GM18505 (cell line): ENCODE data around the gene LRCOL1.

Source experiments
- ATAC-seq: cut with Tn5 transposase; IDR thresholded peaks from one replicate; pipeline ENCODE4 v1.9.1; 2021; ENCODE audit not compliant: unreplicated experiment
- POLR2A ChIP-seq: IDR thresholded peaks from 4 replicates; pipeline ENCODE4 v1.6.1; 2011; ENCODE audit warnings: borderline replicate concordance; ENCODE audit not compliant: insufficient read depth, insufficient read length; ENCODE audit errors: extremely low read depth

LRCOL1 gene

DNA sequence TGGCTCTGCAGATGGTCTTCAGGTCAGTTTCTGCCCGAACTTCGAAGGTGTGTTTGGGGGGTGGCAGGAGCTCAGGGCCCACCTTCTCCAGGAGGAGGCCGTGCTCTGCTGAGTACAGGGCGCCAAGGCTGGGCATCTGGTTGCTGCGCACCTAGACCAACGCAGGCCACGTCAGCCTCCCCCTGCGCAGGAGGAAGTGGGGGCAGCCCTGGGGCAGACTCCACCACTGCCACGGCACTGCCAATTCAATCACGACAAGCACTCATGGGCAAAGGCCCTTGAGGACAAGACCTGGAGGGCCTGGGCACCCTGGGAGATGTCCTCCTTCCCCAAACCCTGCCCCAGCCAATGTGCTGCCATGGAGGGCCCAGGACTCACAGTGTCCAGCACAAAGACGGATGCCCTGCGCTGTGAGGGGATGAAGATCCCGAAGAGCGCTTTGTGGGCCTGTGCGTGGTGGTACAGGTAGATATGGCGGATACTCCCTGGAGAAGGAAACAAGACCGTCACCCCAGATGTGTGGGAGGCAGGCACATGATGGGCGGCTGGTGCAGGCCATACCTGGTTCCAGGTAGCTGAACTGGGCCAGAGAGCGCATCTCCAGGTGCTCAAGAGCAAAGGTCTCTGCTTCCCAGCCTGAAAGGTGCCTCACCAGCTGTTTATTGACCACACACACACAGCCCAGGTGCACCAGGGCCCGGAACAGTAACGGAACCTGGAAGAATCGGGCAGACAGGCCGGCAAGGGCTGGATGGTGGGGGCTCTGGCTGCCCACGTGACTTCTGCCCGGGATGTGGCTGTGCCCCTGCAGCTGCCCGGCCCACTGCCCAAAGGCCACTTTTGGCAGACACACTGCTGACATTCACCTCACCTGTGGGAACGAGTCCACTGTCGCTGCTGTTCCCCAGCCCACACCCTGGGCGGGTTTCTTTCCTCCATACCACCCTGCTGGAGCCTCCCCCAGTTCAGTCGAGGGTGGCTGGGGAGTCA lies 32.8 kb upstream of the LRCOL1 start:
- TF ChIP-seq POLR2A, result no peak
- ATAC-seq, result no peak

DNA sequence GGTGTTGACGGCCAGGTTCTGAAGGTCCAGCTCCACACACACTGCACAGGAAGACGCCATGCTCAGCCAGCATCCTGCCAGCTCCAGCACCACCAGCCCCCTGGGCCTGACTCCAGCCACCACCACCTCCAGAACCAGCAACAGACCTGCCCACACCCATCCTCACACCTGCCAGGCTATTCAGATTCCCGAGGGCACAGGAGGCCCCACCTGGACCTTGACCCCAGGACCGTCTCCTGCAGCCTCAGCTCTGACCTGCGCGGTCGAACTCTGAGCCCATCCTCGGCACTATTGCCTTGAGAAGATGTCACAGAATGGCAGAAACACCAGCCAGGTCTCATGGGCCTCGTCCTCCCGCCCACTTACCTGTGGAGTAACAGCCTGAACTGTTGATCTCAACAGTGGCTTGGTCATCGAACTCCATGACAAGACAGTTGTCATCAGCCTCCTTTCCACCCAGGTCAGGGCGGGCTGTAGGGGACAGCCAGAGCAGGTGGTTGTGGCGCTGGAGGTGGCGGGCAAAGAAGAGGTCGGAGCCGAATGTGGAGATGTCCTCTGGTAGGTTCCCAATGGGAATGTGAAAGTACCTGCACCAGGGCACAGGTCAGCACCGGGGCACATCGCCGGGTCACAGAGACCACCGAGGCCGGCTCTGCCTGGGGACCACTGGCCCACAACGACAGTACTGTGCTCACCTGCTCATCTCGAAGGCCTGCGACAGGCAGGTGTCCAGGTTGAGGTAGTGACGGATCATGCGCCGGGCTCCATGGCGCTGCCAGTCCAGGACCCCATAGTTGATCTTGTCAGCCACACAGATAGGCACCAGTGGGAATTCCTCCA lies 31.6 kb upstream of the LRCOL1 start:
- no peak for ATAC-seq

DNA sequence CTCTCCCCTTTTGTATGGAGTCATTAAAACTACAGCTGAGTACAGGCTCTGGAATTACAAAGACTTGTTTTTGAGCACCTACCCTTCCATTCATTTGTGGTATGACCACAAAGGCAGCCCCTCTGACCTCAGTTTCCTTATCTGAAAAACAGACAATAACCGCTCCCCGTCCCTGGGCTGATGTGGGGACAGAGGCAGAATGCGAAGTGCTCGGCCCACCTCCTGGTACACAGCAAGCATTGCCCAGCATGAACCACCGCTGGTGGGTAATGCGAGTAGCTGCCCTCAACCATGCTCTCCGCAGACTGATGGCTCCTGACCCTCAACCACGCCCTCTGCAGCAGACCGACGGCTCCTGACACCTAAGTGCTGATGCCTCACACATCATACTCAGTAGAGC lies 30.6 kb upstream of the LRCOL1 start:
- TF ChIP-seq POLR2A, result no peak
- ATAC-seq, result no peak

More for the DNA sequence above, 31.6 kb upstream of the LRCOL1 start:
- TF ChIP-seq POLR2A, result no peak

DNA sequence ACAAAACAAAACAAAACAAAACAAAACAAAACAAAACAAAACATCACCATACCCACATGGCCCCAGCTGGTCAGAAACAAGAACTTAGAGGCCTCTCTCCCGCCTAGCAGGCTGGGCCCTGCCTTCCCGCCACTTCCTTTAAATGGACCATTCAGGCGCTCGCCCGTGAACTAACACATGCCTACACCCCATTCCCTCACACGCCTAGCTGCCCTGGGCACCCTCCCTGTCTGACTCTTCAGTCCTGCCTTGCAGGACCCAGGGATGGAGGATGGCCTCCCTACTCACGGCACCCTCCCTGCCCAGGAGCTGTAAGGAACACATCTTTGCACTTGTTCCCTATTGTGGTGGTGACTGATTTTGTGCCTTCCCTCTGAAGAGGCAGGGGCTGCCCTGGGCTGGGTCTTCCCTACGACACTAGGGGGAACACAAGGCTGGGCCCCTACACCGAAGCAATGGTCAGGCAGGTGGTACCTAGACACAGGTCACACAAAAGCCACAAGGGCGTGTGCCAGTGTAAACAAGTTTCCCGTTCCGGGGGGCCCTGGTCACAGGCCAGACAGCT lies 29.7 kb upstream of the LRCOL1 start:
- ATAC-seq, result no peak

DNA sequence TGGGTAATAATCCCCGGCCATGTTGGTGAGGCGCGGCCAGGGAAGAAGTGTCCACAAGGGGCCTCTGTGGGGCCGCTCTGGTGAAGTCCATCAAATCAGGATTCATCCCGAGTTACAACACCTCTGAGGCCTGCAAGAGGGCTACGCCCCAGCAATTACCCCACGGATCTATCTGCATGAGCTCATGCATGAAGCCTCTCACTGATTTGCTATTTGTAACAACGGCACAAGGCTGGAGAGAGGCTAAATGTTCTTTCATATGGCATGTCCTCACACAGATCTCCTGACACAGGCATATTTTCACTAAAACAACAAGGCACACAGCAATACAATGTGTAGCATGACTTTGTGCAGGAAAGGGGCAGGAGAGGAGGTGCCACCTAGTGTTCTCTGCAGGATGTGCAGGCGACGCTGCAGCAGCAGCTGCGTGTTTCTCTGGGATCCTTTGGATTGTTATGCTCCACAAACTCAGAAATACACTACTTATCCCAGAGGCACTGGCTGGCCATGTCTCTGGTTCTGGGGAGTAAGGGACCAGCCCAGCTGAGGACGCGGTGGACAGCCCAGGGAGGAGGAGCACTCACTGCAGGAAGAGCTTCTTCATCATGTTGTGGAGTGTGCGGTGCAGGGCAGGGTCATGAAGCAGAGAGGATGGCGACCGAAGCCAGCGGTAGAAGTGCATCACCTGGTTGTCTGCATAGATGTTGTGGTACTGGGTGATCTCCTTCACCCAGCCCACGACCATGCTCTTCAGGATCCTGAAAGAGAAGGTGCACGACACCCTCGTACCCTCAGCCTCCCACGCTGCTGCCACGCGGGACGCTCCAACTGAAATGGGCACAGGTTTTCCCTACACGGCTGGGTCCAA lies 28.4 kb upstream of the LRCOL1 start:
- TF ChIP-seq POLR2A, result no peak
- ATAC-seq, result no peak

More for the DNA sequence above, 29.7 kb upstream of the LRCOL1 start:
- TF ChIP-seq POLR2A, result no peak

DNA sequence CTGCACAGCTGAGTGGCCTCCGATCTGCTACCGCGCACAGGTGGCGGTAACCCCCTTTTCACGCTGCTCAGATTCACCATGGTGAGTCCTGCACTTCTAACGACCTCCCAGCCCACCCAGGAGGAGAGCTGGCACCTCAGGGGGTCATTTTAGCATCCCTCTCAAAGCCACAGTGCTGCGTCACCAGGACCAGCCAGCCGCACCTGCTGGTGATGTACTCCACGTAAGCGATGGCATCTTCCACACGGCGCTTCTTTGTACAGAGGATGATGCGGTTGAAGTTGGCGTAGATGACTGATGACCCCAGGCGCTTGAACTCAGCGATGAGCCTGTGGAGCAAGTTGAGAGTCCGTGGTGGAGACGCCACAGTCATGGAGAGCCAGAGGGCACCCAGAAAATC lies 27.4 kb upstream of the LRCOL1 start:
- TF ChIP-seq POLR2A, result no peak
- no peak for ATAC-seq

DNA sequence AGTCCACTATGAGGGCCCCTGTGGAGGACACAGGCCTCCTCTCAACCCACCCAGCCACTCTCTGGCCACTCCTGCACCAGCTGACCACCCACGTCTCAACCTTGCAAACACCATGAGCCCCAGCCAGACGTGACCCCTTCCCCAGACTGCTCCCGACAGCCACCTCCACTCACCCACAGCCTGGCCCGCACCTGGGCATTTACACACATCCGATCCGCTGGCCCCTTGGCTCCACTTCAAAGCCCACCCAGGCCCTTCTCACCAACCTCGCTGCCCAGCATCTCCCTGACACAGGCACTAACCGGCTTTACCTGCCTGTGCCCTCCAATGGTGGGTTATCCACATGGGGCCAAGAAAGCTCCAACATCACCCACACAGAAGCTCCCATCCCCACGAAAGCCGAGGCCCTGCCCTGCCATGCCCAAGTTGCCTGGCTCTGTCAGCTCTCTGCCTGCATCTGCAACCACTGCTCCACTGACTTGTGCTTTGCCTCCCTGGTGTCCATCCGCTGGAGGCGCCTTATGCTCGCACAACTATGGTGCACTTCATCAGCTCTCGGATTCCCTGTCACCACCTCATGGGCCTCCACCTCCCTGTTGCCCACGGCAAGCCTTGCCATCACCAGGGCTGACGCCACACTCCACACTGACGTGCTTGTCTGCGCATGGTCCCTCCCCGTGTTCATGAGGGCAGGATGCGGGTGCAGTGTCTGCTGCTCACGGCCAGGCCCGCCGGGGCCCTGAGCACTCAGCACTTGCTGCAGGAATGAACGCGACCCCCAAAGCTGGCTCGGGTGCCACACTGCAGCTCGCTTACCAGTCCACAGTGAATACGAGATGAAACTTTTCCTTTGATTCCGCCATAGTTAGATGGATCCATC lies 24.9 kb upstream of the LRCOL1 start:
- no peak for TF ChIP-seq POLR2A
- ATAC-seq, result no peak

DNA sequence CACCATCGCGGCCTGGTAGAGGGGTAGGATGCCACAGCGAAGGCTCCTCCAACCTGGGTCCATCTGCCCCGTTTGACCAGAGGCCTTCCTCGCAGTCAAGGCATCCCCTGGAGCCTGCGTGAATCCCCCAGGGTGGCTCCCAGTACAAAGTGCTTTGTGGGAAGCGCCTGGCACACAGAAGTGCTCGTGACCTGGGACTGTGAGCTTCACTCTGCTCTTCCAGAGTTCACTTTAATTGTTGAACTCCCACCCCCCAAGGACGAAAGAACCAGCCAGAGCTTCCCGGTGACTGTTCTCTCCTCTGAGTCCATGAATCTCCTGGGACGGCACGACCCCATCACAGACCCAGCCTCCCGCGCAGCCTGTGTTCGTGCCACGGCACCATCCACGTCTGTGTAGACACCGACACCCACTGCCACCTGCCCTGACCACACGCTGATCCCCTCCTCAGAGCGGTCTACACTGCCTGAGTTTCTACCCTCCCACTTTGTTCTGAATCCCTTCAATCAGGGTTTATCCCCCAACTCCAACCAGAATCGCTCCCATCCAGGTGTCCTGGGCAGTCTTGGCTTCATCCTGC lies 24.1 kb upstream of the LRCOL1 start:
- ATAC-seq, result no peak
- no peak for TF ChIP-seq POLR2A

DNA sequence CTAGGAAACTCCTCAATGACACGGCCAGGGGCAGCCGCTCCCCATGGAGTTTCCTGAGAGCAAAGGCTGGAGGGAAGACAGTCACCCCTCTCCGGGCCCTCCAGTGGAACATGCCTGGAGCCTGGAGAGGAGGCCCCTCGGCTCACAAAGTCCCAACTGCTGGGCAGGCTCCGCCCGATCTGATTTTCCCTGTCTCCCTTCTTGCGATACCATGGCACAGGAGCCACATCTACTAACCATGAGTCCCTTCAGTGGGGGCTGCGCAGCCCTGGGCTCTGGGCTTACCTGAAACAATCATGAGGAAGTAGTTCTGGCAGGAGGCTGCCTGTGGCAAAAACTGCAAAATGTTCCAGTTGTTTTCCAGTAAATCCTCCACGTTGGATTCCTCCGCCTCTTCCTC lies 23.5 kb upstream of the LRCOL1 start:
- TF ChIP-seq POLR2A, result no peak
- no peak for ATAC-seq

DNA sequence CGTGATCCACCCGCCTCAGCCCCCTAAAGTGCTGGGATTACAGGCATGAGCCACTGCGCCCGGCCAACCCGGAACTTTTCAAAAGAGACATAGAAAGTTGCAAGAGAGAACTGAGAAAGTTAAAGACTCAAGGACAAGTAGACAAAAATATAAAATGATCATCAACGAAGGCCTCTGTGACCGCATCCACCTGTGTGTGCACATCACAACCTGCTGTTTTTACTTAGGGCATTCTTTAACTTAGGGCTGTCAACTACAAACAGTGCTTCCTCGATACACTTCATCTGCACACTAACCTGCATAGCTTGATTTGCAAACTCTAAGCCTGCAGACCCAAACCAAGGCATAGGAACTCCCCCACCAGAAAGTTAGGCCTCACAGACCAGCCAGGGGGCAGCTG lies 23.0 kb upstream of the LRCOL1 start:
- TF ChIP-seq POLR2A, result no peak

DNA sequence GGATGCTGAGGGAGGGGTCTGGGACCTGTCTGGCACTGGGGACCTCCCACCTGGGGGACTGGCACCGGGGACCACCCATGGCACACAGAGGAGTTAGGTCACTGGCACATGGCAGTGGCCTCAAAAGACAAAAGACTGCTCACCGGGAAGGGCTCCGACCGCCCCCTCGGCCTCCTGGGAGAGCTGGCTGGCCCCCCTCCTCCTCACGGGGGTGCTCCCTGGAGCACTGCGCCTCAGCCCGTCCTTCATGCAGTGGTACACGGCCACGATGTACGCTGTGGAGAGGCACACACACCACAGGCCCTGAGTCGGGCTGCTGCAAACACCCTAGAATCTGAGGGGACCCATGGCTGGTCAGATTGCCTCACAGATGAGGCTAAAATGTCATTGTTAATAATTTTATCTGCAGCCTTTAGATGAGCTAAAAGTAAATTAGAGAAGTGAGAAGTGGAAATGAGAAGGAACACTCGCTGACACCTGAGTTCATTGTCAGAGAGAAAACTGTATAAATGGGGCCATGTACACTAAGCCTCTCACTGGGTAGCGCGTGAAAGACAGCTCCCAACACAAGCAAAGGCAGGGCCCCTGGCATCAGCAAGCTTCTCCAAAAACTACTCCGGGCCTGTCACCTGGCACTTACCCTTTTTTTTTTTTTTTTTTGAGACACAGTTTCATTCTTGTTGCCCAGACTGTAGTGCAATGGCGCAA lies 22.3 kb upstream of the LRCOL1 start:
- ATAC-seq, result no peak
- no peak for TF ChIP-seq POLR2A

More for the DNA sequence above, 23.0 kb upstream of the LRCOL1 start:
- no peak for ATAC-seq

DNA sequence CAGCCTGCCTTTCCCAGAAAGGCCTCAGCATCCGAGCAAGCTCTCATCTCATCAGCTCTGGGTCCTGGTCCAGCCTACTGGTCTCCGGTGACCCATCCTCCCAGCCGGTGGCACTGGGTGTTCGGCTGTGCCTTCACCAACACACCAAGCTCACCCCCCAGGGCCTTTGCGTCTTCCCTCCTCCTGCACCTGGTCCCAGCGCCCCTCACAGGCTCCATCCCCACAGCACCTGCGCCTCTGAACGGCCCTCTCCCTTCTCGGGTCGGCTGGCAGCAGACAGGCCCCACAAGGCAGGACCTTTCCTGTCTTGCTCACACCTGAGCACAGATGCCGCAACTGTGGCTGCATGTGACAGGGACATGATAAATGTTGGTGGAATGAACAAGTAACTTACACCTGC lies 21.3 kb upstream of the LRCOL1 start:
- TF ChIP-seq POLR2A, result no peak
- no peak for ATAC-seq
